Measurements from ENCODE around the gene PLCB3.
A peak's percentile ranks its signal among the peaks of the same experiment; 100 is the strongest.
"Not testable (repeated sequence)": the region's sequence is repeated elsewhere in the genome, so short reads cannot be mapped to it uniquely, and the experiment has no call there.

The PLCB3 gene

DNA sequence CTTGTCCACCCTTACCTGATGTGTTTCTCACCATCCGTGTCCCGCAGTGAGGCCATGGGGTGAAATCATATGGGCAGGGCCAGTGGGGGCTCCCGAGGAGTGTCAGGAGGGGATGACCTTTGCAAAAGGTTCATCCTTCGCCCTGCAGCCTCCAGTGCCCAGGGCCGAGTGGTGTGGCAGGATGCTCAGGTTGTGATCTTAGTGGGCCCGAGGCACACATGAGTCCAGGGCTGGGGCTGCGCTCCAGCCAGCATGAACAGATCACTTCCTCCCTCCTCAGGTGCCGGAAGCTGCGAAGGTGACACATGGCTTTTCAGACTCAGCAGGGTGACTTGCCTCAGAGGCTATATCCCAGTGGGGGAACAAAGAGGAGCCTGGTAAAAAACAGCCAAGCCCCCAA is 13.3 kb upstream of the PLCB3 start:
- DNase-seq, result no peak

DNA sequence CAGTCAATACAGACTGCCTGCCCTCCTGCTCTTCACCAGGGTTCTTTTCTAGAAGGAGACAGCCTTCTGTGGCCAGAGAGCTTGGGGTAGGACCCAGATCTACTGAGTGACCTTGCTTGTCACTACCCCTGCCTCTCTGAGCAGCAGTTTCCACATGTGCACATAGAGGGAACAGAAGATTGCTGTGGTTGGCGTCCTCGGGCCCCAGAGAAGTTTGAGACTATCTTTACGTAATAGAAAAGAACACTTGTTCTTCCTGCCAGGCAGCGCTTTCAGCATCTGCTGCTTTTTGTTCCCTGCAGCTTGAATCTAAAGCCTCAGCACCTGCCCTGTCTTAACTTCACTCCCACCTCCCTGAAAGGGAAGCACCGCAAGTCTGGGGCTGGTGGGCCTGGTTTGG is 12.3 kb upstream of the PLCB3 start:
- DNase-seq, result no peak

DNA sequence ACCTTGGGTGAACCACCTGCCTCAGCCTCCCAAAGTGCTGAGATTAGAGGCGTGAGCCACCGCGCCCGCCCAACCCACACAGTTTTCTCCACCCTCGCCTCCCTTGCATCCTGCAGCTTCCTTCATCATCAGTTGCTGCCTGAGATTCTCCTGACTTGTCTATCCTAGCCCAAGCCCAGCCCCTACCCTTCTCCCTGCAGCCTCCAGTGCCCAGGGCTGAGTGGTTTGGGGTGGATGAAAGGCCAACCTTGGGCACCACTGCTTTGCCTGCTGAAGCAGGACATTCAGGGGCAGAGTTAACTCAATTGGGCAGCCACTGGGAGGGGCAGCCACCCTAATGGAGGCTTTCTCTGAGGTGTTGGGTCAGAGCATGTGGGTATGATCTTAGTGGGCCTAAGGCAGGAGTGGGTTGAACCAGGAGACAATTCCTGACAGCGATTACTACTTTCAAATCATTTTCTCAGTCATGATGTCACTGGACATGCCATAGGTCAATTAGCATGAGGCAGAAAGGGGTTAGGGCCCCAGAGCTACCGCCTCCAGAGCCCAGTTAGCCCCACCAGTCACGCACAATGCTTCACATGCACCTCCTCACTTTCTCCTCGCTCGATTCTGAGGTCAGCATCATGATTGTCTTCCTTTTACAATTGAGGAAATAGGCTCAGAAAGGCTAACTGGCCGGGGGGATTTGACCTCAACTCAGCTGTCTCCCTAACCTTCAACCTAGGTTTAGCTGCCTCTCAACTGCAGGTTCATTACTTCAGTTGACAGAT is 11.5 kb upstream of the PLCB3 start:
- no peak for DNase-seq

DNA sequence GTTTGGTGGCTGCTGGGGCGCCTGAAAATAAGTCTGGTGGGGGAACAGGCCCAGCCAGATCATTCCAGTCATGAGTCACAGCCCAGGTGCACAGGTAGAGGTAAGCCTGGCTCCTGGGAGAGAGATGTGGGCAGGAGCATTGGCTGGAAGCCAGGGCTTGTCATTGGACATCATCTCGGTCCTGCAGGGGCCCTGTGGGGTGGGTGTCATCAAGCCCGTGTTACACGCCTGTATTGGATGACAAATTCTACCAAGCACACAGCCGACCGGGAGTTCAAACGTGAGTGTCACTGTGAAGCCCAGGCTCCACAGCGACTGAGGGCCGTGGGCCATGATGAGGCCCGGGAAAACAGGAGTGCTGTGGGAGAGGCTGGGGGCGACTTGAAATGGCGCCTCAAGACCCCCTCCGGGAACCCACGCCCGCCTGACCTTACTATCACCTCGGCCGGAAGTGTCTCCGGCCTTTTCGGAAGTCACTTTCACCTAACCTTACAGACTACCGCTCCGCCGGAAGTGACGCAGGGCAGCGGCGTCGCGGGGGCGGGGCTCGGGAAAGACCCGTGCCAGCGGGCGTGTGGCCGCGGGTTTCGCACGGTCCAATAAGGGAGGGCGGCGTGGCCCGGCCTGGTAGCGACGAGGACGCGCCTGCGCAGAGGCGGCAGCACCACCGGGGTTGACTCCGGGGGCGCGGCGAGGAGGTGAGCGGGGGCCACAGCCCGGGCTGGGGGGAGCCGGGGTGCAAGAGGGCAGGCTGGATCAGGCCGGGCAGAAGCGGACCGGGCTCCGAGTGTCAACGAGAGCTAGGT is 10.7 kb upstream of the PLCB3 start, which contains the start of gene FKBP2:
Gene FKBP2, plus strand, starts transcription at position 661 of the 806 bp plus-strand sequence. CDS start 1,293 bp downstream, outside the sequence.
- DNase-seq, result peak; percentile 87 to 88

DNA sequence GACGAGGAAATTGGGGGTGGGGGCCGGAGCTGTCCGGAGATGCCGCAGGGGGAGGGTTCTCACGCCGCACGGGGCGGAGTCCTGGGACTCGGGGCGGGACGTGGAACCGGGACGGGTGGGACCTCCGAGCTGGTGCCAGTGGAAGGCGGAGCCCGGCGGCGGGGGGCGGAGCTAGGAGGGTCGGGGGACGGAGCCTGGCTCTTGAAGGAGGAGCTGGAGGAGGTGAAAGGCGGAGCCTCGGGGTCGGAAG is 10.2 kb upstream of the PLCB3 start:
- peak in 1 of 2 experiments; percentile 98 for DNase-seq

DNA sequence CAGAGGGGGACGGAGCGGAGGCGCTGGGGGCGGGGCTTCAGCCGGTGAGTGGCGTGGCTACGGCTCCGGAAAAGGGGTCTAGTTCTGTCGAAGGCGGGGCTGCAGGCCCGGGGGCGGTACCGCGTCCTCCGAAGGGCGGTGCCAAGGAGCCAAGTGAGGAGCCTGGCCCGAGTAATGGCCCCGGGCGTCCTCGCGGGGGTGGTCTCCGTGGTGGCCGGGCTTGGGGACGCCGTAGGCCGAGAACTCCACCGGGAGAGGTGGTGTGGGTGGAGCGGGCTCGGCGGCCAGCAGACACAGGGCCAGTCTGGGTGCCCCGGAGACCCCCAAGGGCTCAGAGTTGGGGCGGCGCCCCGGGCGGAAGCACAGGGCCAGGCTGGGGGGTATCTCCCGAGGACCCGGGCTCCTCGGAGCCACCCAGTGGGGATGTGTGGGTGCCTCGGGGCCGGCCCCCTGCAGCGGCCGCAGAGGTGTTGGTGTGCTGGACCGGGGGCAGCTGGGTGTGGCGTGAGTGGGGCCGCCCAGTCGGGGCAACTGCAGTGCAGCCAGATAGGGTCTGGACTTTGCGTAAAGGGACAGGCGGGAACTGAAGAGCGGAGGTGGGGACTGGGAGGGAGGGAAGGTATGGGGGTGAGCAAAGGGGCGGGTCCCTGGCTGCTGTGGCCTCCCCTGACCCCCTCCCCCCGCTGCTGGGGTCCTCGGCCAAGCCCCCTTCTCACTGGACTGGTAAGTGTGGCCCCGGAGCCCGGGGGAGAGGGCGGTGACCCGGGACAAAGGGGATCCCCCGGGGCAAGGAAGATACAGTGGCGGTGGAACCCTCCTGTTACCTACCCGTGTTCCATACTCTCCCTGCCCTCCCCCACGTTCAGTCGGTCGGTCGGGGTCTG is 9.6 kb upstream of the PLCB3 start:
- peak; percentile 19 to 96 for DNase-seq

DNA sequence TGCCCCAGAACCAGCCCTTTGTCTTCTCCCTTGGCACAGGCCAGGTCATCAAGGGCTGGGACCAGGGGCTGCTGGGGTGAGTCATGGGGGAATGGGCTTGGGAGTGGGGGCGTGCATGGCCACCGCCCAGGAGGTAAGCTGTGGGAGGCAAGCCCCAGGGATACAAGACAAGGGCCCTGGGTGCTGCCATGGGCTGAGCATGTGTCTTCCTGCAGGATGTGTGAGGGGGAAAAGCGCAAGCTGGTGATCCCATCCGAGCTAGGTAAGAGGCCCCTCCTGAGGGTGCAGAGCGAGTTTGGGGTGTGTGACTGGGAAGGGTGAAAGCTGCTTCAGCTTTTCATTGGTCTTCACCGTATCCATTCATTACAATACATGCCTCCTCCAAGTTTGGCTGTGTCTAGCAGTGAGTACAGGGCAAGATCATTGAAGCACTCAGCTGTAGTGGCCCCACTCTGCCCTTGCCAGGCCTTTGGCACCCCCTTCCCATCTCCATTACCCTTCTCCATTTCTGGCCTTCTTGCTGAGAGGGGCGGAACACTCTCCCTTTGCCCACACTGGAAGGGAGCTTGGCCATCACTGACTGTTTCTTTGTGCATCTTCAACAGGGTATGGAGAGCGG is 8.0 kb upstream of the PLCB3 start:
- DNase-seq, result no peak

DNA sequence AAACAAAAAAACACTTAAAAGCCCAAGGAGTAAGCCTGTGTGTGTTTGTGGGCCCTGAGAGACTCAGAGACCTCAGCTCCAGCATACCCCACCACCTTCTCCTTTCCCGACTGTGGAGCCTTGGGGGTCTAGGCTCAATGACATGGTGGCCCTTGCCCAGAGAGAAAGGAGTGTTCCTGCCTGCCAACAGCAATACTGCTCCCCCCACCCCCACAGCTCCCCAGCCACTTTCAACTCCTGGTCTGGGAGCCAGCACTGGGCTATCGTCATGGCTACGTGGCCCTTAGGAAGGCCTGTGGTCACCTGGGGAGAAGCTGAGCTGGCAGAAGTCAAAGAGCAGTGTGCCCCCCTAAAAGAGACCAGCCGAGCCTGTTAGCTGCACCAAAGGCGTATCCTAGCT is 7.2 kb upstream of the PLCB3 start:
- DNase-seq, result no peak

DNA sequence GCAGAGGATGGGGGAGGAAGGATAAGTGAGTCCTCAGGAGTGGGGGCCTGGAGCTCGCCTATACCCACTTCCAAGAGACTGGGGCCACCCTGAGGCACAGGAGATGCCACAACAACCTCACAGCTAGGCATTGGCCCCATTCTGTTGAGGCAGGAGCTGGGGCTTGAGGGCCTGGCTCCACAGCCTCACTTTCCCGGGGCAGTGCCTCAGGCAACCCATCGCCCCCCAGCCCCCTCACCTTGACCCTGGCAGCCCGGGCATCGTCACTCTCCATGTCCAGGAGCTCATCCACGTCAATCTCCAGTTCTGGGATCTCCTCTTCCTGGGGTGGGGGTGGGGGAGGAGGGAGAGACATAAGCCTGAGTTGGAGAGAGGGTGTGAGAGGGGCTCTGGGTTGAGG is 6.4 kb upstream of the PLCB3 start:
- DNase-seq, result no peak

DNA sequence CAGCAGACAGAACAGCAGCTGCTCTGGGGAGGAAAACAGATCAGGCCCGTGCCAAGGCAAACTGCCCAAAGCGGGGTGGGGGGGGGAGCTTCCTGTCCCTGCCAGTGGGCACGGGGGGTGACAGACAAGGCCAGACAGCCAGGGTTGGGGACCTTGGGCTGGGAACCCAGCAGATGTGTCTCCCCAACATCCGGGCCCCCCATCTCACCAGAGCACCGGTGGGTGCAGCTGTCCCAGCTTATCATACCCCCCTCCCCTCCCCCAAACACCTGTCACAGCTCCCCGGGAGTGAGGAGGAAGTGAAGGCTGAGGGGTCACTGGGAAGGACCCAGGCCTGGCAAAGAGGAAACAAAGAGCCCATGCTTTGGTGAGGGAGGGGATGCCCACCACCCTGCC is 5.9 kb upstream of the PLCB3 start:
- DNase-seq, result no peak

DNA sequence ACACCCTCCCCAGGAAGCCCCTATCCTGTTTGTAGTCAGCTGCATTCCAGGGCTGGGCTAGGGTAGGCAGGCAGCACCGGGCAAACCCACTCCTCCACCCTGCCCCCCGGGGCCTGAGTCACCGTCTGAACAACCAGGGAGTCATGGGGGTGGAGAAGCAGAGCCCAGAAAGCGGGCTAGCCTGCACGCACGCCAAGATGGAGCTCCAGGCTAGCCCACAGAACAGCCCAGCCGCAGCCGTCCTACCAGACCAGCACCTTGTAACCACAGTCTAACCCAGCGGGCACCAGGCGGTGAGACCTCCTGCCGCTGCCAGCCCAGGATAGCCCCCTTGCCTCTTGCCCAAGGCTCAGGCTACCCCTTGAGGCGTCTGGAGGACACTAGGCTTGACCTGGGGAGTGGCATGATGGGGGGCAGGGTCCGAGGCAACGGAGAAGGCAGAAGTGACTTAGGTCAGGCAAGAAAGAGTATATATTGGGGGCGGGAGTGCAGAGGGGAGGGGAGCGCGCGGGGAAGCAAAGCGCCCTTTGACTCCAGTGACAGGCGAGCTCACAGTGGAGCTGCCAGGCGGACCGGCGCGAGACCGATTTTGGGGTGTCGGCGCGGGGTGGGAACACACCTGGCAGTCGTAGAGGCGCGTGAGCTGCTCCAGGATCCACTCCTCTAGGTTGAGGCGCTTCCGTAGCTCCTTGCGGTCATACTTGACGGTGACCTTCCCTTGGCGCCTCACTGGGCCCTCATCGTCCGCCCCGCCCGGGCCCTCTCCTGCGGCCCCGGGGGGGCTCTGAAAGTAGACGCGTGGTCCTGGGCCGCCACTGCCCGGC is 5.3 kb upstream of the PLCB3 start:
- peak; percentile 35 to 49 for DNase-seq

DNA sequence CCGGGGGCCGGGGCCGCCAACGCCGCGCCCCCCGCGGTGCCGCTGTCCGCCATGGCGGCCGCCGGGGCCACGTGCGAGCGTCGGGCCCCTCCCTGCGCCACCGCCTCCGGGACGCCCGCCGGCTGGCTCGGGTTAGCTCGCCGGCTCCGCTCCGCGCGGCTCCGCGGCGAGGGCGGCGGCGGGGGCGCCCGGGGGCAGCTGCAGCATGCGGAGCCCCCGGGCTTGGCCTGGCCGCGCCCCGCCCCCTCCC is 4.8 kb upstream of the PLCB3 start:
- not testable (repeated sequence) for DNase-seq

DNA sequence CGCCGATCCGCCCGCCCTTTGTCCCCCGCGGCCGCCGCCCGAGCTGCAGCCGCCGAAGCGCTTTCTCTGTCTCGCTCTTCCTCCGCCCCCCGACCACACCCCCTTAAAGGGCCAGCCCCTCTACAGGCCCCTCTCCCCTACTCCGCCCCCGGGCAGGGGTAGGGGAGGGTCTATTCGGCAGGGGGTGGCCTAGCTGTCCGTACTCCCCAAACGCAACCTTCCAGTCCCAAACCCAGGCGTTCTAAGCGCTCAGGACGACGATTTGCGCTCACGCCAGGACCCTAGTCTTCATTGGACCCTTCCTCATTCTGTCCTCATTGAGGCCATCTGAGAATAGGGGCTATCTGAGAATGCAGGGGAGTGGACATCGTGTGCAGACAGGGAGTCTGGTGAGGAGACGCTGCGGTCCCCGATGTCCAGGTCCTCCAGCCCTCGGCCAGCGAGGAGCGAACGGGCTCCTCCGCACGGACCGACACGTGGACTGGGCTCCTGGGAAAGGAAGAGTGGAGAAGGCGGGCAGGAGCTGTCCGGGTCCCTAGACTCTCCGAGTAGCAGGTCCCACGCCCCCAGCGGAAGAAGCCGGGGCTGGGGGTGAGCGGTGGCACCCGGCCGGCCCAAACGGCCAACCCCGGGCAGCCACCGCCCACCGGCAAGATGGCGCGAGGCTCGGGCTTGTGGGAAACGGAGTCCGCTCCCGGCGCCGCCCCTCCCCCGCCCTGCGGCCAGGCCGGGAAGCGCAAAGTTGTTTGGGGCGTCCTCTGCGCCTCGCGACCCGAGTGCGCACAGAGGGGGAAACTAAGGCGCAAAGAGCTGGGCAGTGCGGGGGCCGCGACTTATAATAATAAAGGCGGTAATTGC is 4.2 kb upstream of the PLCB3 start, which contains the start of gene PPP1R14B:
Gene PPP1R14B, minus strand, starts transcription at position 73 of the 858 bp plus-strand sequence. CDS start 270 bp downstream, outside the sequence.
- peak; percentile 79 to 82 for DNase-seq

DNA sequence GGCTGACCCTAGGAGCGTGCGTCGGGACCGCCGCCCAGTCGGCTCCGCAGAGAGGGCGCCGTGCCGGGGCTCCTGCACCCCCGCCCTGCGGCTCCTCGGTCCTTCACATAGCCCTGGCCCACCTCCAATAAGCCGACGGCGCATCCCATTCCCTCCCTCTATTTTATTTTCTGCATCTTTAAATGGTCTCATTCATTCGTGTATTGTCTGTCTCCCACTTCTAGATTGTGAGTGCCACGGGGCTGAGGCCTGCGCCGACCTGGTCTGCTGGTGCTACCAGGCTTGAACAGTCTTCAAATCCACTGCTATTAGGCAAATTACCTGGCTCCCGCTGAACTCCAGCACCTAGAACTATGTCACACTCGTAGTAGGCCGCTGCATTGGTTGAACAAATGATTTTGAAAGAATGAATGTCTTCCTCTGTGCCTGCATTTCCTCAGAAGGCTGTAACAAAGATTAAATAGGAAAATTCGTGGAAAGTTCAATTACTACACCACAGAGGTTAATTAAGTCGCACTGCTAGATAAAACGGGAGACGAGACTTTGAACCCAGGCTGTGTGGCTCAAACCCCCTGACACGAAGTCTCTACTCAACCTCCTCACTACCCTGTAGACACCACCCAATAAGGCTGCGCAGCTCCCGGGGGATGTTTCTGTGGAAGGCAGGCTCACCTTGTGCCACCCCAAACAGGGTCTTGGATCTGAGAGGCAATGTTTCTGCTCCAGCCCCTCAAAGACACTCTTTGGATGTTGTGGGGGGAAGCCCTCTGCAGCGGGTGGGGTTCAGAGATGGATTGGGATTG is 3.4 kb upstream of the PLCB3 start:
- DNase-seq, result no peak

DNA sequence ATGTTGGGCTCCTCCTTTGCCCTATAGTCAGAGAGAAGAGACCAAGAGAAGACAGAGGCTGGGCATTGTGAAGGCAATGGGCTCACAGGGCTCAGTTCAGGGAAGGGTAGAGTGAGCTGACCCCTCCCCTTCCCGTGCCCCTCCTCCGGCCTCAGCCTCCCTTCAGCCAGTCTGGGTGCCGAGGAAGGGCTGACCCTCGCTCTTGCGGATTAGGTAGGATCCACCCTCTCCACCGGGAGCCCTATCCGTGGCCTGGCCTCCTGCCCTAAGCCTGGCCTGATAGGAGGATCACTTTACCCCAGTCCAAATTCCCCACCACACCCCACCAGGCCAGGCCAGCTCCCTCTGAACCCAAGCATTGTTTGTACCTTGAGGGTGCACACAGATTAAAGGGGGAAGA is 2.8 kb upstream of the PLCB3 start:
- no peak for DNase-seq

DNA sequence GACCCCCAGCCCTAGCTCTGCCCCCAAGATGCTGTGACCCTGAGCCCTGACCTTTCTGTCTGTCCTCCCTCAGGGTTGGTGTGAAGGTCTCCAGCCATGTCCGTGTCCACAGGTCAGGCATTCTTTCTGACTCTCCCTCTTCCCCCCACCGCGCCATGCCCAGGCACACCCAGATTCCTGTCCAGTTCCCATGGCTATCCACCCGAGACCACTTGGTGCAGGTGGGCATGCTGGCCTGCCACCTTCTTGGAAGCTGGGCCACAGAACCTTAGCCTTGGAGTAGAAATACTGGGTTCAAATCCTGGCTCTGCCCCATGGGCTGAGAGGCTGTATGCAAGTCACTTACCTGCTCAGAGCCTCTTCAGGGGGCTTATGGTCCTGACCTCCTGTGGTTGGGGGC is 2.3 kb upstream of the PLCB3 start:
- no peak for DNase-seq

DNA sequence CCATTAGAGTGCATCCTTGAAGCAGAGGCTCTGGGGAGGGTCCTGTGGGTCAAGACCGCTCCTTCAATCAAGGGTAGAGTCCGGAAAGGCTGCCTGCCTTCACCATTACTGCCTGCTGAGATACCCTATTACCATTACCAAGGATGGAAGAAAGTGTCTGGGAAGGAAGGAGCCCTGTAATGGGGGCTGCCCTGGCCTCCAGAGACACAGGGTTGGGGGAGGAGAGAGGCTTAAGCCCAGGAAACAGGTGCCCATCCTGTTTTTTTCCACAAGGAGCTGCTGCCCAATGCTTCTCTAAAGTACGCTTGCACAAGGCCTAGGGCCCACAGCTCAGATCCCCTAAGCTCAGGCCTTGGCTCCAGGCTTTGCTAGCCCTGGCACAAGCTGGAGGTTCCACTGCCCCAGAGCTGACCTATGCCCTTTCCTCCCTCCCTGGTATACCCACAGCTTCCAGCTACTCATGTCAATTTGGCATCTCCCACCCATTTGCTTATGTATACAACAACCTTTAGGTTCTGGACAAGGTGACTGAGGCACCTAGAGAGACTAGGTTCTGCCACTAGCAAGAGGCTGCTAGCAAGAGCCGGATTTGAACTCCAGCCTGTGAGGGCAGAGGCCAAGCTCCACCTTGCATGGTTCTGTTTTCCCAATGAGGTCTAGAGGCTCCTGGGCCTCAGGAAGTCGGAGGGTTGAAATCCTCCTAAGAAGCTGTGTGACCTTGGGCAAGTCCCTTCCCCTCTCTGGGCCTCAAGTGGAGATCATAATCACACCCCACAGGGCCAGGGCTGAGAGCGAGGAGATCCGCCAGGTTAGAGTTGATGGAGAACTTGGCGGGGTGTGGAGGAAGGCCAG is 1.5 kb upstream of the PLCB3 start:
- peak; percentile 49 to 54 for DNase-seq

DNA sequence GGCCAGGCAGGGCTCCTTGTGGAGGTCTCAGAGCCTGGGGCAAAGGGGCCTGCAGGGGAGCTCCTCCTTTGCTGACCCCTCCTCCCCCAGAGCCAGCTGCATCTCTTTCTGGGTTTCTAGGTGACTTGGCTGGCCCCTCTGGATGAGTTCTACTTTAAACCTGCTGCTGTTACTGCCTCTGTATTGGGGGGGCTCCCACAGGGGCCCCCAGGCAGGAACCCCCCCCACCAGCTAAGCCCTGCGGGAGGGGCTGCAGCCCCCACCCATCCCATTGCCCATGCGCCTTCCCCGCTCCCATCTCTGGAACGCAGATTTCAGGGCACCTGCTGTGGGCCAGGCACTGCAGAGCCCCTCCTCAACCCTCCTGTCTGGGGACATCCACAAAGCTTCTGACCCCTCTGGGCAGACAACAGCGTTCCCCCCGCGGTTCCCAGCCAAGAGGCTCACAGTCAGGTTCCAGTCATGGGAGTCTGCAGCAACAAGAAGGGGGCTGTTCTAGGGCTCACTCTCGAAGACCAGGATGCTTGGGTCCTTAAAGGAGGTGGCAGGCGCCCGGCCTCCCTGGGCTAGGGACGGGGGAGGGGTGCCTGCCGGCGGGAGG is 815 bp upstream of the PLCB3 start:
- DNase-seq, result peak in 1 of 2 experiments; percentile 51

DNA sequence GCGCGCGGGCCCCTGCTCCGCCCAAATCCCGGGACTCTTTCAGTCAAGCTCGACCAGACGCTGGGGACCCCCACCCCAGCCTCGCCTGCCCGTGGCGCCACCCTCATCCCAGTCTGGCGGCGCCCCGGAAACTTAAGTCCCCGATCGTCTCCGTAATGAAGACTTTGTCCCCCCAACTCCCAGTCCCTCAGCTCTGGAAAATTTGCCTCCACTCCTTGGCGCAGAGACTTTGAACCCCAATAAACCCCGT is 348 bp downstream of the PLCB3 start:
- peak in 1 of 2 experiments; percentile 48 for DNase-seq
